Vagina (tissue), 2 donors: ENCODE measurements around the gene FBXL7.

Source experiments
- POLR2A ChIP-seq, 2 donors: fragments of 450-650 bp; IDR thresholded peaks; one replicate each; pipeline ENCODE4 v1.6.1; 2017; ENCODE audit warnings: antibody characterized with exemption in 2 of 2, mild to moderate bottlenecking in 2 of 2, moderate library complexity in 2 of 2
- POLR2AphosphoS5 ChIP-seq, 2 donors: sonication (generic); formaldehyde crosslinking; IDR thresholded peaks; one replicate each; pipeline ENCODE4 v1.9.0; 2017; ENCODE audit warnings: antibody characterized with exemption in 2 of 2, mild to moderate bottlenecking in 2 of 2, low read depth in 1 of 2; ENCODE audit not compliant: insufficient read depth in 1 of 2
- TF ChIP-seq, protein P1 (sequence below), 3 experiments: fragments of 450-650 bp in 2 of 3; fragments of 200-600 bp in 1 of 3; sonication (generic) in 1 of 3; IDR thresholded peaks; one replicate each; pipeline ENCODE4 v1.5.1; 2017 to 2019; ENCODE audit warnings: antibody characterized with exemption in 3 of 3, mild to moderate bottlenecking in 2 of 3, moderate library complexity in 2 of 3

- TF ChIP-seq, protein P1, sequence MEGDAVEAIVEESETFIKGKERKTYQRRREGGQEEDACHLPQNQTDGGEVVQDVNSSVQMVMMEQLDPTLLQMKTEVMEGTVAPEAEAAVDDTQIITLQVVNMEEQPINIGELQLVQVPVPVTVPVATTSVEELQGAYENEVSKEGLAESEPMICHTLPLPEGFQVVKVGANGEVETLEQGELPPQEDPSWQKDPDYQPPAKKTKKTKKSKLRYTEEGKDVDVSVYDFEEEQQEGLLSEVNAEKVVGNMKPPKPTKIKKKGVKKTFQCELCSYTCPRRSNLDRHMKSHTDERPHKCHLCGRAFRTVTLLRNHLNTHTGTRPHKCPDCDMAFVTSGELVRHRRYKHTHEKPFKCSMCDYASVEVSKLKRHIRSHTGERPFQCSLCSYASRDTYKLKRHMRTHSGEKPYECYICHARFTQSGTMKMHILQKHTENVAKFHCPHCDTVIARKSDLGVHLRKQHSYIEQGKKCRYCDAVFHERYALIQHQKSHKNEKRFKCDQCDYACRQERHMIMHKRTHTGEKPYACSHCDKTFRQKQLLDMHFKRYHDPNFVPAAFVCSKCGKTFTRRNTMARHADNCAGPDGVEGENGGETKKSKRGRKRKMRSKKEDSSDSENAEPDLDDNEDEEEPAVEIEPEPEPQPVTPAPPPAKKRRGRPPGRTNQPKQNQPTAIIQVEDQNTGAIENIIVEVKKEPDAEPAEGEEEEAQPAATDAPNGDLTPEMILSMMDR (IDR thresholded peaks at IDR 0.05) = no peak
- no peak for TF ChIP-seq POLR2A (IDR thresholded peaks at IDR 0.05)
- TF ChIP-seq POLR2AphosphoS5 (IDR thresholded peaks at IDR 0.05; ENCODE audit: insufficient read depth in 1 of 2, low read depth in 1 of 2) = no peak
These were observed 13.9 kb downstream of the FBXL7 start for GRCh38 chr5:15513911-15514310.
